Measurements from ENCODE around the gene POLR2A.
"Not testable (repeated sequence)": the region's sequence is repeated elsewhere in the genome, so short reads cannot be mapped to it uniquely, and the experiment has no call there.

The POLR2A gene

DNA sequence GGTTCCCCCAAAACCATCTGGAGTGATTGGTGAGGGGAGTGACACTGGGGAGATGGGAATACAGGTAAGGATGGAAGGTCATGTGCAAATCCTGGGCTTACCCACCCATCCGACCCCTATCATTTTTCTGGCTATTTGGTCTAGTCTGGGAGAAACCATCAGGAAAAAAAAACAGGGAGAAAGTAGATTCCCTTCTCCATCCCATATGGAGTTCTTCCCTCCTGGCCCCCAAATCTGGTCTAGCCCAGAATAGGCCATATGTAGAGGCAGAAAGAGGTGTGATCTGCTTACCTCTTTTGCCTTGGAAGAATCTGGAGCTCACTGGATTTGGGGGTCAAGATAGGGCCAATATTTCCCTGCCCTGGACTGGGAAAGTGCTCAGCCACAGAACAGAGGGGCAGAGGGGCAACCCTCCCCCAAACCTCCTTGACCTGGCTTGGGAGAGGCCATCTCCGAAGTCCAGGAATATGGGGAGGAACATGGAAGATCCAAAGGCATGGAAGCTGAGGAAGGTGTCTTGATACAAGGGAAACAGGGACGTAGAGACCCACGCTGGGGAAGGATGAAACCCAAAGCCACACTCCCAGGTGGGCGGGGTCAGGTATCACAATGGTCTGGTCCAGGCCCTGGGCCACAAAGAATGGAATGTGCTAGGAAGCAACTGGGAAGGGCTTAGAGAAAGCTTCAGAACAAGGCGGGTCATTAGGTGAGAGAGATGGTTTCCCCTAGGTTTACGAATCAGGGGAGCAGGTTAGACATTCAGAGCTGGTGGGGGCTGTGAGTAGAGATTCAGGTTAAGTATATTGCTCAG, 23.1 kb upstream of the POLR2A start:
- no peak for DNase-seq

DNA sequence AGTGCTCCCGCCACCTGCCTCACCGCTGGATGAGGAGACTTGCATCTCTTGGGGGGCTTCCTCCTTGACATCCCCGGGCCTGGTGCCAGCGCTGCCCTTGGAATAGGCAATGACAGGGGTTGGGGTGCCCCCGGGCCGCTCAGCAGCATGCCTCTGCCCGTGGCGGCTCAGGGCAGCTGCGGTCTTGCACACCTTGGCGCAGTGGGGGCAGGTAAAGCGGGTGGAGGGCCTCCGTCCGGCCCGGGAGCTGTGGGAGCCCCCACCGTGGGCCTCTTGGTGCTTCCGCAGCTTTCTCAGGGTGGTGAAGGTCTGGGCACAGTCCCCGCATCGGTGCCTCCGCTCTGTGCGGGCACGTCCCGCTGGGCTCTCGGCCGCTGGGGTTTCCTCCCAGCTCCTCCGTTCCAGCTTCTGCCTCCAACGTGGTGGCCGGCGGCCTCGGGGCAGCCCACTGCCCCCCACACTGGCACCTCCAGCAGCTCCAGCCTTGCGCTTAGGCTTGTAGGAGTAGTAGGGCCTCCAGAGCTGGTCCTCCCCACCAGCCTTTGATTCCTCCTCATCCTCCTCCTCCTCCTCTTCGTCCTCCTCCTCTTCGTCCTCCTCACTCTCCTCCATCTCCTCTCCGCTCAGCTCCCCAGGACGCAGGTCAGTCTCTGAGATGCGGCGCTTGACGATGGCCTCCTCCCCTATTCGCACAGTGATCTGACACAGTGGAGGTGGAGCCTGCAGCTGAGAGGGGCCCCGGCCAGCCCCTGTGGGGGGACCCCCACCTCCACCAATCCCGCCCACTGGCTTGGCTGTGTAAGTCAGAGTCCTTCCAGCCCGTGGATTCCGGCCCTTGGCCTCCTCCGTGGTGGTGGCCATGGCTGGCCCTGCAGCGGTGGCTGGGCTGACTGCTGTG, 21.4 kb upstream of the POLR2A start:
- DNase-seq: no peak

DNA sequence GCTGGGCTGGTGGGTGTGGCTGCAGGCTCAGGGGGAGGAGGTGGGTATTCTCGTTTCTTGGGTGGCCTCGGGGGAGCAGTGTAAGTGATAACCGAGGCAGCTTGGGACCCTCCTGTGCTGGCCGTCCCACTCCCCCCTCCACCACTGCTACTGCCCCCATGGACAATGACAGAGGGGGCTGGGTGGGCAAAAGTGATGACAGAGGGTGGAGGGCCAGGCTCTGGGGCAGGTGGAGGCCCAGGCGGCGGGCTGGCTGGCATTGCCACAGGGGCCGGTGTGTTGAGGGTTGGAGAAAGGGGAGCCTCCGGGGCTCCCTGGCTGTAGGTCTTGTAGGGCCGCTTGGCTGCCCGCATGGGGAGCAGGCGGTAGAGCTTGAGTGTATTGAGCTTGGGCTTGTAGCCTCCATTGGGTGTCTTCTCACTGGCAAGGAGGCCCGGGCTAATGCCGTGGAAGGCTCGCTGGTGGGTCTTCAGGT, 20.8 kb upstream of the POLR2A start:
- DNase-seq: no peak

DNA sequence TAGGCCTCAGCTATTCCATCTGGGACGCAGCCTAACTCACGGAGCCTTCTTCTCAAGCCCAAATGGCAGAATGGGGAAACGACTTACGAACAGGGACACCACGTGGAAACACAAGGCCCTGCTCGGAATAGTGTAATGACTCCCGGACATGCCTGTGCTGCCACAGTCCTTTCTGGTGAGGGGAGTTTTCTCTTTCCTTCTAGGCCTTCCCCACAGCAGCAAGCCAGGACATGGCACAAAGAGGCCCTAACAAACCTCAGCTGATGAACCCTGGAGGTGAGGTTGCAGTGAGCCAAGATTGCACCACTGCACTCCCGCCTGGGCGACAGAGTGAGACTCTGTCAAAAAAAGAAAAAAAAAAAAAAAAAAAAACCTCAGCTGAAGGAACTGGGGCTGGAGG, 20.1 kb upstream of the POLR2A start:
- DNase-seq: no peak

DNA sequence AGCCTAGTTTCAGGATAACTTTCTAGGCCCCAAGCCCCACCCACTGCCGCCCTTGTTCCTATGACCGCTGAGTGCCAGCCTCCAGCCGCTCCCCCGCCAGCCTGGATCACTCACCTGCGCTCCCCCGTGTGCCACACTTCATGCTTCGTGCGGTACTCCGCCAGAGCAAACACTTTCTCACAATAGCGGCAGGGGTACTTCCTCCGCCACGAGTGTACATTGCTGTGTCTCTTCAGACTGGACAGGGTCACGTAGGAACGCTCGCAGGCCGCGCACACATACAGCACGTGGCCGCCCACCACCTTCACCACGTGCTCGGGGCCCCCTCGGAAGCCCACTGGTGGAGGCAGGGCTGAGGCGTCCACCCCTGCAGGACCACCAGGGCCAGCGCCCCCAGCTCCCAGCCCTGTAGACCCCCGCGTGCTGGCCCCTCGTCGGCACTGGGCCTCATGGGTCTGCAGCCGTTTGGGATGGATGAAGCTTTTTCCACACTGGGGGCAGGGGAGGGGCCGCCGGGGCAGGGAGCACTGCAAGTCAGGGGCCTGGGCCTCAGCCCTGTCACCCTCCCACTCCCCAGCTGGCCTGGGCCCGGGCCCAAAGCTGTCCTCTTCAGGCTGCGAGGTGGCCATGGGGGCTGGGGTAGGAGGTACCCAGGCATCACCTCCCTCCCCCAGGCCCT, 18.4 kb upstream of the POLR2A start:
- no peak for DNase-seq

DNA sequence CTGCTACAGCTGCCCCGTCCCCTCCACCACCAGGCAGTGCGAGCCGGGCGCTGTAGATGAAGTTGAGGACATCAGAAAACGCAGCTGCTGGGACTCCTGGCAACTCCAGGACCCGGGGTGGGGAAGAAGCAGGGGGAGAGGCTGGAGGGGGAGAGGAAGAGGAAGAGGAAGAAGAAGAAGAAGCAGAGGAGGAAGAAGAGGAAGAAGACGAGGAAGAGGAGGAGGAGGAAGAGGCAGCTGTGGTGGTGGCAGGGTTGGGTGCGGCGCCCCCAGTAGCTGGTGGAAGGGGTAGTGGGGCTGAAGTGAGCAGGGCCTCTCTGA, 17.9 kb upstream of the POLR2A start:
- DNase-seq: no peak

DNA sequence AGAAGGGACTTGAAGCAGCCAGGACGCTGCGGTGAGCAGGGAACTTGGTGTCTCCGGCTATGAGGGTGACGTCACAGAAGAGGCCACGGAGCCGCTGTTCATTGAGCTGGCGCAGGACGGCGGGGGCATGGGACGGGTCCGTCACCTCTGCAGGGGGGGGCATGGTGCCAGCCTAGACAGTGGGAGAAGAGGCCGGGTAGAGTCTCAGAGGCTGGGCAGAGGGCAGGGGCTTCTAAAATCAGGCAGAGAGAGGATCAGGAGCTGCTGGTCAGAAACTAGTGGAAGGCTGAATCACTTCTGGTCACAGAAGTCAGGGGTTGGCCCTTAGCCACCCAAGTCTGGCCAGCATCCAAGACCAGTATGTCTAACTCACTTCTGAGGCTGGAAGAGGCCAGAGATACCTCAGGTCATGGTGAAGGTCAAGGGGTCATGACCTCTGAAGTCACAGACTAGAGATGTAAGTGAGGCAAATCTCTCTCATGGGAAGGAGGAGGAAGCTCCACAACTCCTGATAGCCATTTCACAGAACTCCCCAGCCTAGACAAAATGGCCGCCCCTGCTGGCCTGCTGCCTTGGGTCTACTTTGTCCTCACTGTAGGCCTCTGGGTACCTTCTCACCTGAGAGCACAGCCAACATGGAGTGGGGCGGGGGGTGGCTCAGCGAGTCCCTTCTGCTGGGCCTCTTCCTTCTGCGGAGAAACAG, 17.4 kb upstream of the POLR2A start:
- DNase-seq: no peak

DNA sequence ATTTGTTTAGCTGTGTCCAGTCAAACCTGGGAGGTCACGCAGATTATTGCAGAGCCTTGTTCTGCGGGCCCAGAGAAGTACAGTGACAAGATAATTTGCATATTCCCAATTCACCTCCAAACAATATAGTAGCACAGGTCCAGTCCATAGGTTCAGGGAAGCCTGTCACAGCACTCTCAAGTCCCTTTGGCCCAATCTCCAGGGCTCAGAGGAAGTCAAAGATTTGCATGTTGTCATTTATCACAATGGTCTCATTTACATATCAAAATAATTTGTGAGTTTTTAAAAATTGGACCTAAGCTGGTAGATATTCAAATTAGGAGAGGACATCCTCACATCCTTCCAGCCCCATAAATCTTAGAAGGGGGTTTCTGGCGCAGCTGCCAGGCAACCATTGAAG, 16.7 kb upstream of the POLR2A start:
- DNase-seq: no peak

DNA sequence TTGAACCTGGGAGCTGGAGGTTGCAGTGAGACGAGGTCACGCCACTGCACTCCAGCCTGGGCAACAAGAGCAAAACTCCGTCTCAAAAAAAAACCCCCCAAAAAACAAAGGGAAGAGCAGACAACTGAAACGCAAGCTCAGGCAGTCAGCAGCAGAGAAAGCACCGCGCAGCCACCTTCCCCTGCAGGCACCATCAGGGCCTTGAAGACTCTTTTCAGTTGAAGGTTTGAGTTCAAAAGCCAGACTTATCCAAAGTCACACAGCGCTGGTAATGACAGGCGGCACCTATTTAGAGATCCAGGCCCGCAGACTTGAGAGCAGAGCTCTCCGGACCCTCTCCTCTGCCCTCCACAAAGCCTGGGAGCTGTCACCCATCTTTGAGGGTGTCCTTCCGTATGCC, 15.9 kb upstream of the POLR2A start:
- no peak for DNase-seq

DNA sequence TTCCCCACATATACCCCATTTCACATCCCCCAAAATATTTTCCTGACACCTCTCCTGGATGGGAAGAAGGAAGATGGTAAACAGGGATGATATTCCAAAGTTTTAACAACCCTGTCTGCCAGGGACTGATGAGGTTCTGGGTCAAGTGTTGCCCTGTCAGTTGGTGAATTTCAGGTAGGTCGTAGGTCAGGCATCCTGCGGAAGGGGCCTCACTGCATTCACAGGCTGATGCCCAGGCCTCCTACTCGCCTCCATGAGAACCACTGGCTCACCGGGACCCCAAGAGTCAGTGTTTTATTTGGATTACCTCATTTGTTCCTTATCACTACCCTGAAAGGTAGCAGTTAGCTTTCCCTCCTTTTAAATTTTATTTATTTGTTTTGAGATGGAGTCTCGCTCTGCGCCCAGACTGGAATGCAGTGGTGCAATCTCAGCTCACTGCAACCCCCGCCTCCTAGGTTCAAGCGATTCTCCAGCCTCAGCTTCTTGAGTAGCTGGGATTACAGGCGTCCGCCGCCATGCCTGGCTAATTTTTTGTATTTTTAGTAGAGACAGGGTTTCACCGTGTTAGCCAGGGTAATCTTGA, 15.3 kb upstream of the POLR2A start:
- DNase-seq: no peak

DNA sequence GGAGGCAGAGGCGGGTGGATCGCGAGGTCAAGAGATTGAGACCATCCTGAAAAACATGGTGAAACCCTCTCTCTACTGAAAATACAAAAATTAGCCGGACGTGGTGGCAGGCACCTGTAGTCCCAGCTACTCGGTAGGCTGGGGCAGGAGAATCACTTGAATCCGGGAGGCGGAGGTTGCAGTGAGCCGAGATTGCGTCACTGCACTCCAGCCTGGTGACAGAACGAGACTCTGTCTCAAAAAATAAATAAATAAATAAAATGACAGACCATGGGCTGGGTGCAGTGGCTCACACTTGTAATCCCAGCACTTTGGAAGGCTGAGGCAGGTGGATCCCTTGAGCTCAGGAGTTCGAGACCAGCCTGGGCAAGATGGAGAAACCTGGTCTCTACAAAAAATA, 14.3 kb upstream of the POLR2A start:
- not testable (repeated sequence) for DNase-seq

DNA sequence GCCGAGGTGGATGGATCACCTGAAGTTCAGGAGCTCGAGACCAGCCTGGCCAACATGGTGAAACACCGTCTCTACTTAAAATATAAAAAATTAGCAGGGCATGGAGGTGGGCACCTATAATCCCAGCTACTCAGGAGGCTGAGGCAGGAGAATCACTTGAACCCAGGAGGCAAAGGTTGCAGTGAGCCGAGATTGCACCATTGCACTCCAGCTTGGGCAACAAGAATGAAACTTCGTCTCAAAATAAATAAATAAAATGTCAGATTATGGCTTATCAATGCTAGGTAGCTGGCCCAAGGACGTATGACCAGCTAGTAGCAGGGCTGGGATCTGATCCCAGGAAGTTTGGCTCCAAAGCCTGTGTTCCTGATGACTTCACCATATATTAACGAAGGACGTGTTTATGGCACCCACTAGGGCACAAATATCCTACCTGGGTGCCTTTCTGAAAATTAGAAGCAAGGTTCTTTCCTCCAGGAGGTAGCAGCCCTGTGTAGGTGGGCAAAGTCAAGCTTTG, 13.7 kb upstream of the POLR2A start:
- not testable (repeated sequence) for DNase-seq

DNA sequence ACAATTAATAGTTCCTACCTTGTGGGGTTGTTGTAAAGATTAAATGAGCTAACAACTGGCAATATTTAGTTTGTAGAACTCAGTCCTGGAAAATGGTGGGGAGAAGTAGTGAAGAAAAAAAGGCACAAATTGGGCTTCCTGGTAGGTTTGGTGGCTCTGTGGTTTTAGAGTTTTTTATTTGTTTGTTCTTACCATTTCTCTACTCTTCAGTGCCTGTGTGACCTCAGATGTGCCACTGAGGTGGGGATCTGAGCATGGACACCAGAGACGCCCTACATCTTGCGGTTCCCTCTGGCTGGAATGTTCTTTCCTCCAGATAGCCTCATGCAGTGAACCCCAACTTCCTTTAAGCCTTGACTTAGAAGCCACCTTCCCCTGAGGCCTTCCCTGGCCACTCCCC, 12.4 kb upstream of the POLR2A start:
- no peak for DNase-seq

DNA sequence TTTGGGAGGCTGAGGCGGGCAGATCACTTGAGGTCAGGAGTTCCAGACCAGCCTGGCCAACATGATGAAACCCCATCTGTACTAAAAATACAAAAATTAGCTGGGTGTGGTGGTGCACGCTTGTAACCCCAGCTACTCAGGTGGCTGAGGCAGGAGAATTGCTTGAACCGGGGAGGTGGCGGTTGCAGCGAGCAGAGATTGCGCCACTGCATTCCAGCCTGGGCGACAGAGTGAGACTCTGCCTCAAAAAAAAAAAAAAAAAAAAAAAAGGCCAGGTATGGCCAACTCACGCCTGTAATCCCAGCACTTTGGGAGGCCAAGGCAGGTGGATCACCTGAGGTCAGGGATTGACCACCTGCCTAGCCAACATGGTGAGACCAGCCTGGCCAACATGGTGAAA, 9.4 kb upstream of the POLR2A start:
- DNase-seq: not testable (repeated sequence)

DNA sequence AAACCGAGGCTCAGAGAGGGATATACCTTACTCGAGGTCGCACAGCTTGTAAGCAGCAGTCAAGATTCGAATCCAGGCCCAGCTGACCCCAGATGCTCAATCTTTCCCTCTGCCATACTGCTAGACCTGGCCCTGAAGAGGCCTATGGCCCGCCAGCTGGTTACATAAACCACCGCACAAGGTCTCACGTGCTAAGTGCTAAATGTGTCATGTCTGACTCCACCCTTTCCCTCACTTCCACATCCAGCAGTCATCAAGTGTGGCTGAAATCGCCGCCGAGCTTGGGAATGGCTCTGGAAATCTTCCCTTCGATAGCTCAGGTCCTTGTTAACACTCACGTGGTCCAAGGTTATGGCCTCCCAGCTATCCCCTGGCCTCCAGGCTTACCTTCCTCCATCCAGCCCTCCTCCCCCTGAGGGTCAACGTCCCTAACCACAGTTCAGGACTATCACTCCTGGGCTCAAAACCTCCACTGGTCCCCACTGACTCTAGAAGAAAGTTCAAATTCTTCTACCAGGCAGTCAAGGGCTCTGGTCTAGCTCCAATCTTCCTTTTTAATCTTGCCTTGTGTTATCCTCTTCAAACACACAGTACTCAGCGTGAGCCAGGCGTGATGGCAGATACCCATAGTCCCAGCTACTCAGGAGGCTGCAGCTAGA, 8.3 kb upstream of the POLR2A start:
- no peak for DNase-seq

DNA sequence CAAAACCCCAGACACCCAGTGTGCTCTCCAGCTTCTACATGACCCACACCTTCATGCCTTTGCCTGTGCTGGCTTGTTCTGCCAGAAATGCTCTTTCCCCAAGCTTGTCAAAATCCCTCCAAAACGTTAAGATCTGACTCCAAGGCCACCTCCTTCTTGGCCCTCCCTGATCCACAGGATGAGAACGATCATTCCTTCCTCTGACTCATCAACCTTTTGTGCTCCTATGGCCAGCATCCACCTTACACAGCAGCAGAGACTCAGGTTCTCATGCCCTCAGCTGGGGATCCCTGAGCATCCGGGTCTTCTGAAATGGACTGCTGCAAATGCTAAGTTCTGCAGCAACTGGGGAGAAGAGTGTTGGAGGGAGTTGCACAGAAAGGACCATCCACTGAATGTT, 7.7 kb upstream of the POLR2A start:
- DNase-seq: no peak

DNA sequence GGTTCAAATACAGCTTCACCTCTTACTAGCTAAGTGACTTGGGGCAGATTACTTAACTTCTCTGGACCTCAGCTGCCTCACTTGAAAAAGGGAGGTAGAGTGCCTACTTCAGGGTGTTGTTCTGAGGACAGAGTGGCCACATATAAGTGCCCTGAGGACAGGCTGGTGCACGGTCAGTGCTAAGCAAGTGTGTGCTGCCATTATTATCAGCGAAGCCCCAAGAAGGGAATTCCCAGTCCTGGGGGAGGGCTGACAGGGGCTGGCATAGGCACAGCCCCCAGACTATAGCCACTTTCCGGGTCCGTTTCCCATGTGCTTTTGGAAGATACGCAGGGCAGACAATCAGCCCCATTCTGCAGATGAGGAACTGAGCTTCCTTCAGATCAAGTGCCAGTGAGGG, 7.2 kb upstream of the POLR2A start:
- DNase-seq: no peak

DNA sequence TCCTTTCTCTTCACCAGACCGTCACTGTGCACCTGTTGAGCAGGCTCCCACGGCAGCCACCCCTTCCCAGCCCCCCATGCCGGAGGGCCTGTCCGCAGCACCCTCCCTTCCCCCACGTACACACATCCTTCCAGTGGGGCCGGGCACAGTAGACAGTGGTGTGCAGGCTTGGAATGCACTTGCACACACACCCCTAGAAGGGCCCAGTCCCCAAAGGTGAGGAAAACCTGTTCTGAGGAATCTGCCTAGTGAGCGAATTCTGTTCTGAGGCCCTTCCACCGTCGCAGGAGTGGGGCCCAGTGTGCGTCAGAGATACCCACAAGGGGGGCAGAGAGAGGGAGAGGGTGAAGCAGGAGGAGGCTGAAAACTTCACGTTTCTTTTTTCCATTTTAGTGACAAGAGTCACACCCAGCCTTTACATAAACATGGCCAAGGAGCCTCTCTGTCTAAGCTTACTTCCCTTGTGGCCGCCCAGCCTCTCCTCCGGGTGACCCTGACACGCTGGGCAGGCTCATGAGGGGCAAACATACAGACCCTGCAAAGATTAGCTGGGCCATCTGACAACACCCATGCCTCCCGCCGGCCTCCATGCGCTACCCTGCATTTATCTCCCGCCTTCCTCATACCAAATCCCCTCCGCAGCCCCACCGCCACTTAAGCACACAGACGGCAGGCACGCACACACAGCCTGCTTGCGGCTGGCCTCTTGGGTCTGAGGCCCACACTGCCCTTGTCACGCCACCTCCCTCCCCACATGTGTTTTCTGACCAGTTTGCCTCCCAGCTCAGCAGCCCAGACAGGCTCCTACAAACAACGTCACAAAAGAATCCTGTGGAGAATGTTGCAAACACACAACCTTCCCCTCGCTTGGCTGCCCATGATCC, 6.5 kb upstream of the POLR2A start:
- DNase-seq: no peak

DNA sequence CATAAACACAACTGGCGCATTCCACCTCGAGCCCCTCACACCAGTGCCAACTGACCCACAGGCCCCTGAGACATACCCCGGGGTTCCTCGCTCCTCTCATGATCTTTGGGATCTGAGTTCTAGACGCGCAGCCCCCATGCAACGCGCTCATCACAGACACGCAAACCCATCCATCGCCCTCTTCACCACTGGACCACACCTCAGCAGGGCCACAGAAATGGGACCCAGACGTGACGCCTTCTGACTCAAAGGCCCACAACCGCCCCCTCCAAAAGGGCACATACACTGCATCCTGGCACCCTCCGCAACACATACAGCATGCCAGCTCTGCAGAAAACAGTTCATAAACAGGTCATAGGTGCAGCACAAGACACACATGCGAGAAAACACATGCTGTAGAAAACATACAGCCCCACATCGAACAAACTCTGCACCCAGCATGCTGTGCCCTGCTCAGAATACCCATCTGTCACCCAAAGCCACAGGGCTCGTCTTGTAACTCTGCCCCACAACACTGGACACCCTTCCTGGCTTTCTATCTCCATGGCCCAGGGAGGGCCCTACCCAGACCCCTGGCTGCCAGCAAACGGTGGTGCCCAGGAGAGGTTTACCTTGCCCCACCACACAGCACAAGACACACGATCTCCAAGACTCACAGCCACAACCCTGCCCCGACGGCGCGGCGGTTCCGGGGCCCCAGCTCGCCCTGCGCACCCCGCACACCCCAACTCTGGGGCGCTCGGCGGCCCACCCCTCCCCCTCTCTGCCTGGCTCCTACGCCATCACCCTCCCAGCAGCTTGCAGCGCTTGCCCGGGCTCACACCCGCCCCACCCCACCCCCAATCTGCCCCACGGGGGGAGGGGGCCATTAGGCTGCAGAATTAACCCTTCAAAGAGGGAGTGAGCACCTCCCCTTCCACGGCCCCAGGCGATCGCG, 5.6 kb upstream of the POLR2A start:
- peak; percentile 43 for DNase-seq

All from activated CD4-positive, alpha-beta T cell treated with anti-CD3 and anti-CD28 coated beads for 1 hour (primary cell).